CD4-positive, alpha-beta T cell treated with Interleukin-6 at 100 ng/mL for 8 hours (primary cell): ENCODE measurements around the gene CFLAR.
"Not testable (repeated sequence)": the region's sequence is repeated elsewhere in the genome, so short reads cannot be mapped to it uniquely, and the experiment has no call there.

Experiments
- DNase-seq: peaks from one replicate; pipeline ENCODE4 v3.0.0-alpha.2; 2020; ENCODE audit warnings: mixed read lengths, low spot score

The CFLAR gene

GRCh38 chr2:201118961-201119854 is 3.2 kb downstream of the CFLAR start:
- peak; percentile 32 for DNase-seq

GRCh38 chr2:201122276-201122675 is 6.3 kb downstream of the CFLAR start:
- no peak for DNase-seq

- no peak for DNase-seq
Observed at GRCh38 chr2:201126308-201127151, 10.6 kb downstream of the CFLAR start.

- DNase-seq, result no peak
Observed at GRCh38 chr2:201127152-201127511, 11.2 kb downstream of the CFLAR start.

DNA sequence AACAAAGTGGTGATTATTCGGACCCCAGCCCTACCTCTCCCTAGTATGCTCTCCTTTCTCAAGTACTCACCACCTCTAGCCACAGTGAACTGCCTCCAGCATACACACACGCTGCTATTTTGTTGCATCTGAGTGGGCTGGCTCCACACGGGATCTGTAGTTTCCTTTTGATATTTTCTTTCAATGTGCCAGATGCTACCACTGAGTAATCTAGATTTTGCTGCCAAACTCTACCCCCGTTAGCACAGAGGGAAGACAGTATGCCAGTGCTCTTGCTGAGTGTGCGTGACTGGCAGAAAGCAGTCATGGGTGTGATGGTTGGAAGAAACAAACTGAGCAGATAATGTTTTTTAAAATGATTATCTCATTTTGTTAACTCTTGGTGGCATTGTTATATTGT is 11.6 kb downstream of the CFLAR start:
- peak; percentile 58 for DNase-seq

- DNase-seq, result no peak
Observed at GRCh38 chr2:201128033-201128432, 12.1 kb downstream of the CFLAR start.

DNA sequence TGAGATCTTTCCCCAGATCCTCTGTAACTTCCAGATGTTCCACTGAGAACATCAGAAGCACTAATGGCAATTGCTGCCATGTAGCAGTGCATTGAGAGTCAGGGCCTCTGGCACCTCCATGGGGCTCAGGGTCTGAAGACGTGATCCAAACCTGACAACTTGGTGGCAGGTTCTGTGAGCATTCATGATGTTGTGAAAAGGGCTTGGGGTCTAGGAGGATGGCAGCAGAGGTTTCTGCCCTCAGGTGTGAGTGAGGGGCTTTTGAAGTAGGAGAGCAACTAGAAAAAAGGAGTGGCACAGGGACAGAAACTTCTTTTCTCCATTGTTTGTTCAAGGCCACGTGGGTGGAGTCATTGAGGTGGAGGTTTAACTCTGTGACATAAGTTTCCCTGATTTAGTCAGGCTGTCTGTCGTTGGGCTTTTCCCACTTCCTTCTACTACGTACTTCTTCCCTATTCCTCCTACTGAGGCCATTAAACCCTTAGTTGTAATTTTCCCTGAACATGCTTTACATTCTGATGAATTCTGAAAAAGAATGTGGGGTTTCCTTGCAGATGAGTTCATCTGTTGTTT is 13.1 kb downstream of the CFLAR start:
- no peak for DNase-seq

DNA sequence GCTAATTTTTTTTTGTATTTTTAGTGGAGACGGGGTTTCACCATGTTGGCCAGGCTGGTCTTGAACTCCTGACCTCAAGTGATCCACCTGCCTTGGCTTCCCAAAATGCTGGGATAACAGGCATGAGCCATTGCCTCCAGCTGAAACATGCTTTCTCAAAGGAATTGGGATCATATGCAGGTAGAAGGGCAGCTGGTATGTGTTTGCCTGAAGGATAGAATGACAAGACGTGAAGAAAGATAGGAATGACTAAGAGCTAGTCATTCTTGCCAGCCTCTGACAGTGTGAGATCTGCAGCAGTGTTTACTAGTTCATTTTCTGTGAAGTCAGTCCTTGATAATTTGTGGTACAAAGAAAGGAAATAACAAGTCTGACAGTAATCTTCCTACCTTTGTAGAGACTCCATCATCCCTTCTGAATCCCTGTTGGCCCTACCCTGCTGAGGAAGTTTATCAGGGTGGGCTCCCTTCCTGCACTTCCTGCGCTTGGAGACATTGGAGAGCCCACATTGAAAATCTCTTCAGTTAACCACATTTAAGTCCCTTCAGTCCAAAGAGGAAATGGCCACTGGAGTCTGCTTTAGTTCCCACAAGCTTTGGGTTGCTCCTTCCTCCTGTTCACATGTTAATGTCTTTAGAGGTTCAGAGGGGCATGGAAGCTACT is 14.7 kb downstream of the CFLAR start:
- peak; percentile 59 for DNase-seq

DNA sequence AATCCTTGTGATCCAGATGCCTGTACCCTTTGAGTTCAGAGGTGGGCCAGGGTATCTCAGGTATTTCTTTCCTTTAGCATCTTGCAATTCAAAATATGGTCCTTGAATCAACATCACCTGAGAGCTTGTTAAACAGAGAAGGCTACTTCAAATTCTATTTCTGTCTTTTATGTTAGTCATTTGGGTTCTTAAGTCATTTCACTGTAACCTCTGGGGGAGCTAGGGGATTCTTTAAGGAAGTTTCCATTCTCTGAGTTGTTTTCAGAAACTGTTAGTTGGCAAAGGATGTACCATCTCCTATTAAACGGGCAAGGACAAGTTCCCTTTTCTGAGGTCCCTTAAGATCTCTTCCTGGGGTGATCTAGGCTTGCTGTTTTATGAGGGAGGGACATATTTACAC is 16.6 kb downstream of the CFLAR start:
- no peak for DNase-seq

DNA sequence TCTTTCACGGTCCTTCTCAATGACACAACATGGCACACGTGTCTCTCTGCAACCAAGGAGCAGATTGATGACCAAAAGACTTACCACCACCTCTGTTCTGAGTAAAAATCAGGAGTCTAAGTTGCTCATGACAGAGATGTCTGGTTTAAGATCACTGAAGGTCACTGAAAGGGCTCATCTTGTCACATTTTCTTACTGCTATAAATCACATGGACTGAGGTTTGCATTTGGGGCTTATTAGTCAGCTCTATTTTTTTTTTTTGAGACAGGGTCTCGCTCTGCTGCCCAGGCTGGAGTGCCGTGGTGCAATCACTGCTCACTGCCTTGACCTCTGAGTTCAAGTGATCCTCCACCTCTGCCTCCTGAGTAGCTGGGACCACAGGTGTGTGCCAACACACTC is 19.4 kb downstream of the CFLAR start:
- DNase-seq, result no peak

- DNase-seq, result no peak
Observed at GRCh38 chr2:201136889-201137321, 20.9 kb downstream of the CFLAR start.

DNA sequence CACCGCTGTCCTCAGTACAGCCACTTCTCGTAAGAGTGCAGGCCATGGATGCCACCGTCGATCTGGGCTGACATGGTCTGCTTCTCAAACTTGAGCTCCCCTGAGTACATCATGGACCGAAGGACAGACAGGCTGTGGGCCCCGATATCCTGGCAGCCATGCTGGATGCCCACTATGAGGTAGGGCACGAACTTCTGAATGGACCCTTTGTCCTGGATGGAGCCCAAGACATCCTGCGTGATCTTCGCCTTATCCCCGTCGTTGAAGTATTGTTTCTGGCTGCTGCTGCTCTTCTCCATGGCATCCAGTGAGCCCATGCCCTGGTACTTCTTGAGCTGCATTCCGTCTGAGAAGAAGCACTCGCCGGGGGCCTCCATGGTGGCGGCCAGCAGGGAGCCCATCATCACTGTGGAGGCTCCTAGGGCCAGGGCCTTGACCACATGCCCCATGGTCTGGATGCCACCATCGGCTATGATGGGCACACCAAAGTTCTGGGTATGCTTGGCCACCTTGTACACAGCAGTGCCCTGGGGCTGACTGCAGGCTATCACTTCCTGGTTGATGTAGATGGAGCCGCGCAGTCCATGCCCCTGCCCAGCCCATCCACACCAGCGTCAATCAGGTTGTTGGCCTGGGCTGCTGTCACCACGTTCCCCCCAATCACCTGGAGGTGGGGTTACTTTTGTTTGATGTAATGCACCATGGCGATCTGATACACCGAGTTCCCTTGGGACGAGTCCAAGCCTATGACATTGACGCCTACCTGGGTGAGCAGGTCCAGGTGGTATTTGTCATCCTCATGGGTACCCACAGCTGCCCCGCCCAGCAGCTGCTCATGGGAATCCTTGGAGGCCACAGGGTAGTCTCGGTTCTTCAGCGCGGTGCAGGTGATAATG is 21.8 kb downstream of the CFLAR start:
- DNase-seq, result no peak

- no peak for DNase-seq
Observed at GRCh38 chr2:201138401-201138970, 22.5 kb downstream of the CFLAR start.

GRCh38 chr2:201138986-201139781 is 23.2 kb downstream of the CFLAR start:
- not testable (repeated sequence) for DNase-seq

- no peak for DNase-seq
Observed at GRCh38 chr2:201139836-201140604, 24.1 kb downstream of the CFLAR start.

DNA sequence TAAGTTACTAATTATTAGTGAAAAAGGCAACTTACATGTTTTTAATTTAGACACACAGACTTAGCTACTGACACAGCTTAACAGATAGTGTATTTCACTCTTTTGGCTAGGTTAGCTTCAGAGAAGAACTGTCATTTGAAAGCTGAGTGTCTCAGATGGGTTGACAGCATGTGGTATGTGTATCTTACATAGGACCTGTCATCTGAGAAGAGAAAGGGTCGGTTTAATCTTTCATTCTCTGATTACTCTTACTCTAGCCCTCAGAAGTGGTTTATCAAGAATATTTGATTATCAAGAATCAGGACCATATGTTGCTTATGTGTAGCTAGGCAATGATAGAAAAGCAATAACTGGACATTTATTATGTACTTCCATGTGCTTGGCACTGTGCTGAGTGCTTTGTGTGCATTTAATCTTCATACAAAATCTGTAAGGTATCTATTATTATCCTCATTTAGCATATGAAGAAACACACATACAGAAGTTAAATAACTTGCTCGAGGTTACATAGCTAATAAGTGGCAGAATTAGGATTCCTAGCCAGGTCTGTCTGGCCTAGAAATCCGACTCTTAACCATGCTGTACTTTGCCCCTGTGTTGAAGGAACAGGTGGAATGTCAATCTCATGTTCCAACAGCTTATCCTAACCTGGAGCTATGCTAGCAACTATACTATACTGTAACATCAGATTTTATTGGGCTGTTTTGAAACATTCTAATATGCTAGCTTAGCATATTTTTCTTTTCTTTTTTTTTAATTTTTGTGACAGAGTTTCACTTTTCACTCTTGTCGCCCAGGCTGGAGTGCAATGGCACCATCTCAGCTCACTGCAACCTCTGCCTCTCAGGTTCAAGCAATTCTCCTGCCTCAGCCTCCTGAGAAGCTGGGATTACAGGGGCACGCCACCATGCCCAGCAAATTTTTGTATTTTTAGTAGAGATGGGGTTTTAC is 28.4 kb downstream of the CFLAR start:
- DNase-seq, result no peak

DNA sequence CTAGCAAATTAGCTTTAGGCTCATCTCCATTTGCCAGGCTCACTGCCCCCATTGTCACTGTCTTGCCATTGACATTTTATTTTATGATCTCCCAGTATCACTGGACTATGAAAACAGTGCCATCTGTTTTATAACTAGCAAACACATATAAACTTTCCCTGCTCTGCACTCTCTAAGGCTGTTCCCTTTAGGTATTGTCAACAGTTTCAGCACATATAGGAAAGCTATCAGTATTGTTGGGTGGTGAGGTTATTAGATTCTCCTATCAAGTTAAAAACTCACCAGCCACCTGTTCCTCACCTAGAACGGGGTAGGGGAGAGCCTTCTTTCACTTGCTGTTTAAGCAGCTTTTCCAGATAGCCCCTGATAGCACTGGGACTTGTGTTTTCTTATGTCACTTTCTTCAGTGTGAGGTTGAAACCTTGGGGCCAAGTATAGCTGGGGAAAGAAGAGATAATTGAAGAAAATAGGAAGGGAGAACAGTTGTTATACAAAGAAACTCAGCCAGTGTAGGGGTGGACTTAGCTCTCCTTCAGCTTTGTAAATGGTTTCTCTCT is 32.5 kb downstream of the CFLAR start:
- DNase-seq, result no peak
